ENCODE measurements around the gene EMP3. TPM values are rescaled to one million over a fixed set of nuclear protein-coding genes. Genes with fewer than 3 reads are reported as not detected.

The EMP3 gene
- total RNA-seq, 1 experiment from 2014 or later: 8.9 TPM

- ChIA-PET POLR2A (no interaction called here), CTCF (interaction anchor here (0.6 to 4.5 kb wide), 12 partner anchors 12 to 287 kb away, joined by 3 to 26 read pairs (median 4); partner anchors contain the start of gene ZNF114)
- DNase-seq (ENCODE audit: low spot score): no peak
- Mint-ChIP-seq H3K27ac (no peak overlapping the region), H3K9me3 (no peaks in the 10 kb centered on the region), H3K4me1 (peaks cover 8% of the 10 kb centered on the region), H3K4me3 (no peak overlapping the region), H3K27me3 (ENCODE audit: low read depth) (no peaks in the 10 kb centered on the region), H3K36me3 (no peaks in the 10 kb centered on the region)
- TF ChIP-seq, protein P1, sequence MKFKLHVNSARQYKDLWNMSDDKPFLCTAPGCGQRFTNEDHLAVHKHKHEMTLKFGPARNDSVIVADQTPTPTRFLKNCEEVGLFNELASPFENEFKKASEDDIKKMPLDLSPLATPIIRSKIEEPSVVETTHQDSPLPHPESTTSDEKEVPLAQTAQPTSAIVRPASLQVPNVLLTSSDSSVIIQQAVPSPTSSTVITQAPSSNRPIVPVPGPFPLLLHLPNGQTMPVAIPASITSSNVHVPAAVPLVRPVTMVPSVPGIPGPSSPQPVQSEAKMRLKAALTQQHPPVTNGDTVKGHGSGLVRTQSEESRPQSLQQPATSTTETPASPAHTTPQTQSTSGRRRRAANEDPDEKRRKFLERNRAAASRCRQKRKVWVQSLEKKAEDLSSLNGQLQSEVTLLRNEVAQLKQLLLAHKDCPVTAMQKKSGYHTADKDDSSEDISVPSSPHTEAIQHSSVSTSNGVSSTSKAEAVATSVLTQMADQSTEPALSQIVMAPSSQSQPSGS (CRISPR knock-in tag; IDR thresholded peaks at IDR 0.05; ENCODE audit: borderline replicate concordance, low read depth): 0 out of 2 replicates have a peak, but pooled peaks have one; percentile 14
- TF ChIP-seq ZBTB21 (CRISPR knock-in tag; IDR thresholded peaks at IDR 0.05; ENCODE audit: borderline replicate concordance) (no peak), AFF4 (CRISPR knock-in tag; IDR thresholded peaks at IDR 0.05; ENCODE audit: borderline replicate concordance) (no peak)
- peak; percentile 76 for ATAC-seq
Observed at GRCh38 chr19:48296963-48297734, 28.2 kb upstream of the EMP3 start.

DNA sequence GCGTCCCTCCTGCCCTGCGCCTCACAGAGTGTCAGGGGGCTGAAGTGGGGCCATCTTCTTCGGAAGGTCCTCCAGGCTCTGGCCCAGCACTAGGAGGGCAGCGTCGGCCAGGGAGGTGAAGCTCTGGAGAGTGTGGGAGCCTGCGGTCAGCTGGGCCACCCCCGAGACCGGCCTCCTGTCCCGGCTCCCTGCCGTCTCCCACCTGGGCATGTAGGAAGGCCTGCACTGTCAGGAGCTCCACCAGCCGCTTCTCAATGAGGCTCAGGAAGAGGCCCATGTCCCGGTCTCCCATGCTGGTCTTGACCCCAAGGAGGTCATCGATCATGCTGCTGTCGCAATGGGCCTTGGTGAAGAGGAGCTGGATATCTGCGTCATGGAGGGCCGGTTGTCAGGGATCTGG is 27.4 kb upstream of the EMP3 start:
- ATAC-seq (no peak), DNase-seq (ENCODE audit: low spot score) (no peak)
- POLR2A ChIA-PET: interaction anchor here (0.6 kb wide), 1 partner anchor 14 kb away, joined by 9 read pairs; no protein-coding TSS in a partner anchor
- Mint-ChIP-seq H3K4me3 (no peak overlapping the region), H3K27me3 (ENCODE audit: low read depth) (no peaks in the 10 kb centered on the region), H3K4me1 (peaks cover 8% of the 10 kb centered on the region), H3K27ac (no peak overlapping the region), H3K9me3 (no peaks in the 10 kb centered on the region), H3K36me3 (no peaks in the 10 kb centered on the region)
- CTCF ChIA-PET: interaction anchor here (0.6 to 4.5 kb wide), 11 partner anchors 11 to 94 kb away, joined by 3 to 26 read pairs (median 5); partner anchors contain the start of gene ZNF114
- TF ChIP-seq NR3C1 (CRISPR knock-in tag; conservative IDR thresholded peaks at IDR 0.05; ENCODE audit: low read depth) (no peak), TCF7 (CRISPR knock-in tag; IDR thresholded peaks at IDR 0.05; ENCODE audit: low read depth) (no peak), GABPB1 (CRISPR knock-in tag; IDR thresholded peaks at IDR 0.05) (no peak), ATF1 (CRISPR knock-in tag; IDR thresholded peaks at IDR 0.05) (no peak), ETV6 (CRISPR knock-in tag; IDR thresholded peaks at IDR 0.05) (no peak), OVOL2 (CRISPR knock-in tag; IDR thresholded peaks at IDR 0.05; ENCODE audit: borderline replicate concordance) (no peak), NFYB (CRISPR knock-in tag; conservative IDR thresholded peaks at IDR 0.05; ENCODE audit: low read depth) (no peak), ZNF121 (CRISPR knock-in tag; IDR thresholded peaks at IDR 0.05) (no peak), SMAD4 (CRISPR knock-in tag; IDR thresholded peaks at IDR 0.05) (no peak), ZNF512 (CRISPR knock-in tag; IDR thresholded peaks at IDR 0.05; ENCODE audit: borderline replicate concordance) (no peak), FOXP1 (CRISPR knock-in tag; IDR thresholded peaks at IDR 0.05; ENCODE audit: borderline replicate concordance) (no peak), ZBTB21 (CRISPR knock-in tag; IDR thresholded peaks at IDR 0.05; ENCODE audit: borderline replicate concordance) (no peak), ZNF219 (CRISPR knock-in tag; IDR thresholded peaks at IDR 0.05; ENCODE audit: borderline replicate concordance) (no peak), CDX4 (CRISPR knock-in tag; IDR thresholded peaks at IDR 0.05; ENCODE audit: borderline replicate concordance) (no peak)
- TF ChIP-seq, protein P2, sequence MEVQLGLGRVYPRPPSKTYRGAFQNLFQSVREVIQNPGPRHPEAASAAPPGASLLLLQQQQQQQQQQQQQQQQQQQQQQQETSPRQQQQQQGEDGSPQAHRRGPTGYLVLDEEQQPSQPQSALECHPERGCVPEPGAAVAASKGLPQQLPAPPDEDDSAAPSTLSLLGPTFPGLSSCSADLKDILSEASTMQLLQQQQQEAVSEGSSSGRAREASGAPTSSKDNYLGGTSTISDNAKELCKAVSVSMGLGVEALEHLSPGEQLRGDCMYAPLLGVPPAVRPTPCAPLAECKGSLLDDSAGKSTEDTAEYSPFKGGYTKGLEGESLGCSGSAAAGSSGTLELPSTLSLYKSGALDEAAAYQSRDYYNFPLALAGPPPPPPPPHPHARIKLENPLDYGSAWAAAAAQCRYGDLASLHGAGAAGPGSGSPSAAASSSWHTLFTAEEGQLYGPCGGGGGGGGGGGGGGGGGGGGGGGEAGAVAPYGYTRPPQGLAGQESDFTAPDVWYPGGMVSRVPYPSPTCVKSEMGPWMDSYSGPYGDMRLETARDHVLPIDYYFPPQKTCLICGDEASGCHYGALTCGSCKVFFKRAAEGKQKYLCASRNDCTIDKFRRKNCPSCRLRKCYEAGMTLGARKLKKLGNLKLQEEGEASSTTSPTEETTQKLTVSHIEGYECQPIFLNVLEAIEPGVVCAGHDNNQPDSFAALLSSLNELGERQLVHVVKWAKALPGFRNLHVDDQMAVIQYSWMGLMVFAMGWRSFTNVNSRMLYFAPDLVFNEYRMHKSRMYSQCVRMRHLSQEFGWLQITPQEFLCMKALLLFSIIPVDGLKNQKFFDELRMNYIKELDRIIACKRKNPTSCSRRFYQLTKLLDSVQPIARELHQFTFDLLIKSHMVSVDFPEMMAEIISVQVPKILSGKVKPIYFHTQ (CRISPR knock-in tag; IDR thresholded peaks at IDR 0.05): no peak
- TF ChIP-seq, protein P3, sequence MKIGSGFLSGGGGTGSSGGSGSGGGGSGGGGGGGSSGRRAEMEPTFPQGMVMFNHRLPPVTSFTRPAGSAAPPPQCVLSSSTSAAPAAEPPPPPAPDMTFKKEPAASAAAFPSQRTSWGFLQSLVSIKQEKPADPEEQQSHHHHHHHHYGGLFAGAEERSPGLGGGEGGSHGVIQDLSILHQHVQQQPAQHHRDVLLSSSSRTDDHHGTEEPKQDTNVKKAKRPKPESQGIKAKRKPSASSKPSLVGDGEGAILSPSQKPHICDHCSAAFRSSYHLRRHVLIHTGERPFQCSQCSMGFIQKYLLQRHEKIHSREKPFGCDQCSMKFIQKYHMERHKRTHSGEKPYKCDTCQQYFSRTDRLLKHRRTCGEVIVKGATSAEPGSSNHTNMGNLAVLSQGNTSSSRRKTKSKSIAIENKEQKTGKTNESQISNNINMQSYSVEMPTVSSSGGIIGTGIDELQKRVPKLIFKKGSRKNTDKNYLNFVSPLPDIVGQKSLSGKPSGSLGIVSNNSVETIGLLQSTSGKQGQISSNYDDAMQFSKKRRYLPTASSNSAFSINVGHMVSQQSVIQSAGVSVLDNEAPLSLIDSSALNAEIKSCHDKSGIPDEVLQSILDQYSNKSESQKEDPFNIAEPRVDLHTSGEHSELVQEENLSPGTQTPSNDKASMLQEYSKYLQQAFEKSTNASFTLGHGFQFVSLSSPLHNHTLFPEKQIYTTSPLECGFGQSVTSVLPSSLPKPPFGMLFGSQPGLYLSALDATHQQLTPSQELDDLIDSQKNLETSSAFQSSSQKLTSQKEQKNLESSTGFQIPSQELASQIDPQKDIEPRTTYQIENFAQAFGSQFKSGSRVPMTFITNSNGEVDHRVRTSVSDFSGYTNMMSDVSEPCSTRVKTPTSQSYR (CRISPR knock-in tag; IDR thresholded peaks at IDR 0.05): no peak

Data from WTC11 (cell line).